Activated T-helper 2 cell treated with anti-CD3 and anti-CD28 coated beads, Interferon-gamma antibody, Interleukin-2, Interleukin-4, amounts not matched to agents 10 μg/mL and 5 μg/mL and 100 μg/mL, durations not matched to agents 14 hours and 24 hours and 36 hours (primary cell): Measurements from ENCODE around the gene WDR64. TPM values are rescaled to one million over a fixed set of nuclear protein-coding genes. Genes with fewer than 3 reads are reported as not detected.
"Not testable (repeated sequence)": the region's sequence is repeated elsewhere in the genome, so short reads cannot be mapped to it uniquely, and the experiment has no call there.

Experiments
- DNase-seq: peaks from one replicate; pipeline ENCODE4 v3.0.0; 2021; ENCODE audit warnings: low spot score
- H3K27ac Mint-ChIP-seq: one replicate; pipeline ENCODE4 v1.8.0; 2021; ENCODE audit warnings: mixed read lengths
- H3K27me3 Mint-ChIP-seq: one replicate; pipeline ENCODE4 v1.8.0; 2021; ENCODE audit warnings: low read depth, mixed read lengths
- H3K36me3 Mint-ChIP-seq: one replicate; pipeline ENCODE4 v1.8.0; 2021; ENCODE audit warnings: low read depth, mixed read lengths
- H3K4me1 Mint-ChIP-seq: one replicate; pipeline ENCODE4 v1.8.0; 2021; ENCODE audit warnings: low read depth, mixed read lengths
- H3K4me3 Mint-ChIP-seq: one replicate; pipeline ENCODE4 v1.8.0; 2021; ENCODE audit warnings: low read depth, mild to moderate bottlenecking, moderate library complexity, mixed read lengths
- H3K9me3 Mint-ChIP-seq: one replicate; pipeline ENCODE4 v1.8.0; 2021; ENCODE audit warnings: mixed read lengths
- intact Hi-C: fragments of 100-400 bp; cut with micrococcal nuclease; formaldehyde crosslinking; loops from one replicate; pipeline ENCODE4 v1.15.1; 2023
- total RNA-seq: library from RNA; stranded (reverse); gene quantifications from 2 replicates; pipeline ENCODE4 v1.2.3, GENCODE V29; 2022

The WDR64 gene
- total RNA-seq, 1 donor from 2014 or later = not detected

DNA sequence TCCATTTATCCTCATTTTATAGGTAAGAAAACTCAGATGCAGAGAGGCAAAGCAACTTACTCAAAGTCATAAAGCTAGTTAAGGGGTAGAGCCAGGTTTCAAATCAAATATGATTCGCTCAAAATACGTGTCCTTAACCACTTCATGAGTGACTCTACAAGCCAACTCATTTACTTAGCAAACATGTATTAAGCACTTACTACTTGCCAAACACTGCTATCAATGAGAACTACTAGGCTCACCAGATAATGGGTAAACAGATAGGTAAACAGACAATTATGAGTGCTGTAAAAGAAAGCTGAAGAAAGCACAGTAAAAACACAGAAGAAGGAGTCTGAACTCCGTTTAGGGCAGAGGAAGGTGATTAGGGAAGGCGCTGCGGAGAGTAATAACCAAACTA, 65.9 kb downstream of the WDR64 start:
- intact Hi-C loops = loop anchor here (1.0 kb wide), 1 partner anchor 41 kb away; no protein-coding TSS in a partner anchor
- Mint-ChIP-seq H3K27ac (no peak overlapping the region), H3K36me3 (no peaks in the 10 kb centered on the region), H3K4me1 (peaks cover 2% of the 10 kb centered on the region), H3K4me3 (no peak overlapping the region), H3K9me3 (no peaks in the 10 kb centered on the region), H3K27me3 (peaks cover 31% of the 10 kb centered on the region)
- DNase-seq = no peak

DNA sequence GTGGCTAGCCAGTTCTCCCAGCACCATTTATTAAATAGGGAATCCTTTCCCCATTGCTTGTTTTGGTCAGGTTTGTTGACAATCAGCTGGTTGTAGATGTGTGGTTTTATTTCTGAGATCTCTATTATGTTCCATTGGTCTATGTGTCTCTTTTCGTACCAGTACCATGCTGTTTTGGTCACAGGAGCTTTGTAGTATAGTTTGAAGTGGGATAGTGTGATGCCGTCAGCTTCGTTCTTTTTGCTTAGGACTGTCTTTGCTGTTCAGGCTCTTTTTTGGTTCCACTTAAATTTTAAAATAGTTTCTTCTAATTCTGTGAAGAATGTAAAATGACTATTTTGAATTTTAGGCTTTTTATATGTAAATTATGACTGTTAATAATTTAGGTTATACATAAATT, 68.9 kb downstream of the WDR64 start:
- peaks cover 15% of the 10 kb centered on the region for H3K27me3 Mint-ChIP-seq
- no peaks in the 10 kb centered on the region for H3K36me3 Mint-ChIP-seq
- DNase-seq = no peak
- no peaks in the 10 kb centered on the region for H3K9me3 Mint-ChIP-seq
- H3K4me3 Mint-ChIP-seq = no peak overlapping the region
- peaks cover 2% of the 10 kb centered on the region for H3K4me1 Mint-ChIP-seq
- intact Hi-C loops = no loop called here
- H3K27ac Mint-ChIP-seq = no peak overlapping the region

GRCh38 chr1:241722947-241723346, 70.9 kb downstream of the WDR64 start:
- no peak overlapping the region for H3K4me3 Mint-ChIP-seq
- no peaks in the 10 kb centered on the region for H3K9me3 Mint-ChIP-seq
- no peak overlapping the region for H3K27ac Mint-ChIP-seq
- H3K36me3 Mint-ChIP-seq = no peaks in the 10 kb centered on the region
- no peak for DNase-seq
- no peaks in the 10 kb centered on the region for H3K4me1 Mint-ChIP-seq
- intact Hi-C loops = no loop called here
- H3K27me3 Mint-ChIP-seq = peaks cover 9% of the 10 kb centered on the region

DNA sequence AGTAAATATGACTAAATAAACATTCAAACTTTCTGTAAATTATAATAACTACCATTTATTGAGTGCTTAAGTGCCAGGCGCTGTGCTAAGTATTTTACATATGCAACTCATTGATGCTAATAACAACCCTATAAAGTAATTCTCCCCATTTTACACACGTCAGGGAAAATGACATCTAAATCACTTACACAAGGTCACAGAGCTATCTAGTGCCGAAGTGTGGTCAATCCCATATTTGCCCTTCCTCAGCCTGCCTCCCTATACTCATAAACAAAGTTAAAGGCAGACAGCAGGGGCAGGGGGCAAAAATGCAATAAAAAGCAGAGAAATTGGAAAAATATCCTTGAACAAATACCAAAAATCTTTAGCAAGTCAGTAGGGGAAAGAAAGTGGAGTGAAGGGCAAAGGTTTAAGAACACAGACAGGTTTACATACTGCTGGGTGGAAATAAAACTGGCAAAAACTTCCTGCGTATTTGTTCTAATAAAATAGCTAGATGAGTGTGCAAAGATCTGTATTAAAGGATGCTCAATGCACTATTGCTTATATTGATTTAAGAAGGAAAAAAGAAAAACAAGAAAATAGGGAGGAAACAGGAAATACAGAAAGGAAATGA, 72.8 kb downstream of the WDR64 start:
- Mint-ChIP-seq H3K27ac (no peak overlapping the region), H3K4me1 (no peaks in the 10 kb centered on the region), H3K9me3 (no peaks in the 10 kb centered on the region), H3K4me3 (no peak overlapping the region), H3K36me3 (no peaks in the 10 kb centered on the region), H3K27me3 (peaks cover 9% of the 10 kb centered on the region)
- intact Hi-C loops = no loop called here
- no peak for DNase-seq

DNA sequence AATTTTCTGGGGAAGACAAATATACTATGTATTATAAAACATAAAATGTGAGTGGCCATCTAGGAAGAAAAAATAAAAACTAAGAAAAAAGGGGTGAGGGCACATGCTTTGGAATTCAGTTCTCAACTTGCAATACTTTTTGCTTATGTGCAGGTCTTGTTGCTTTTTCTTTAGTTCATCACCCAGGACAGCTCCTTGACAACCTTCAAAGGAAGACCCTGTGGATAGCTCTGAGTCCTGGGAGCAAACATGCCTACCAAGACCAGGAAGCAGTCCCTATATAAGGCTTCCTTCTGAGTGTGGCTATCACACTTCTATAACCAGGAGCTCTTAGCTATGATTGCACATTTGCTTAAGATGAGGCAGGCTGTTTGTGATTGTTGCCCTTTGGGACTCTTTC, 78.0 kb downstream of the WDR64 start:
- Mint-ChIP-seq H3K4me1 (no peaks in the 10 kb centered on the region), H3K9me3 (no peaks in the 10 kb centered on the region), H3K4me3 (no peak overlapping the region), H3K36me3 (no peaks in the 10 kb centered on the region), H3K27ac (no peak overlapping the region), H3K27me3 (peaks cover 4% of the 10 kb centered on the region)
- DNase-seq = no peak
- intact Hi-C loops = no loop called here

- H3K9me3 Mint-ChIP-seq = no peaks in the 10 kb centered on the region
- H3K27me3 Mint-ChIP-seq = peaks cover 7% of the 10 kb centered on the region
- no peak overlapping the region for H3K4me3 Mint-ChIP-seq
- H3K36me3 Mint-ChIP-seq = no peaks in the 10 kb centered on the region
- no peak overlapping the region for H3K27ac Mint-ChIP-seq
- intact Hi-C loops = no loop called here
- H3K4me1 Mint-ChIP-seq = no peaks in the 10 kb centered on the region
- no peak for DNase-seq
Measured at GRCh38 chr1:241733899-241734298, 81.8 kb downstream of the WDR64 start.

DNA sequence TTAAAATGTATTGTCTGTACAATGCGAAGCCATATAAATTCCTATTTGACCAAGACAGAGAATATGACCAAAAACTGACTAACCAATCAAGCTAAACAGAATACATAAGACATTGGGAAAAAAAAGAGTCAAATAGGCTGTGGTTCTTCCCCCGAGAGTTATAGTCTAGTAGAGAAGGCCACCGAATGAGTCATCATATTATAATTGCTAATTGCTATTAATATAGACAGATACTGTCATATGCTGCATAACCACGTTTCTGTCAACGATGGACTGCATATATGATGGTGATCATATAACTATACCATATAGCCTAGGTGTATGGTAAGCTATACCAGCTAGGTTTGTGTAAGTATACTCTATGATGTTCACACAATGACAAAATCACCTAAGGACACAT, 82.5 kb downstream of the WDR64 start:
- no peak for DNase-seq
- H3K4me3 Mint-ChIP-seq = no peak overlapping the region
- H3K36me3 Mint-ChIP-seq = no peaks in the 10 kb centered on the region
- H3K4me1 Mint-ChIP-seq = no peaks in the 10 kb centered on the region
- intact Hi-C loops = no loop called here
- peaks cover 3% of the 10 kb centered on the region for H3K27me3 Mint-ChIP-seq
- H3K27ac Mint-ChIP-seq = no peak overlapping the region
- H3K9me3 Mint-ChIP-seq = no peaks in the 10 kb centered on the region

- H3K27me3 Mint-ChIP-seq, intact Hi-C loops: not testable (repeated sequence)
Measured at GRCh38 chr1:241735493-241735926, 83.4 kb downstream of the WDR64 start.

DNA sequence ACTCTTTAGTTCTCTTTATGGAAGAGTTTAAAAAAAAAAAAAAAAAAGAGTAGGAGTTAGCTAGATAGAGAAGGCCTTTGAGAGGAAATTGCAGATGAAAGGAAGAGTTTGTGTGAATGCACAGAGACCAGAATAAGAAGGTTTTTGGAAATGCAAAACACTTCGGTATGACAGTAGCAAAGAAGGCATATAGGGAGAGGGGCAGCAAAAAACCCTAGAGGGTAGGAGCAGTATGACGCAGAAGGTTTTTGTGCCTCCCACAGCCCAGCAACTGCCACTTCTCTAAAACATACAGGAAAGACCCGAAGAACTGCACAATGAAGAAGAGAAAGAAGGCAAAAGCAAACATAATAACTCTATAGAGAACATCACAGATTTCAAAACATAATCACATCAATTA, 84.3 kb downstream of the WDR64 start:
- Mint-ChIP-seq H3K4me1 (no peaks in the 10 kb centered on the region), H3K36me3 (no peaks in the 10 kb centered on the region), H3K27me3 (peaks cover 3% of the 10 kb centered on the region), H3K27ac (no peak overlapping the region), H3K9me3 (no peaks in the 10 kb centered on the region), H3K4me3 (no peak overlapping the region)
- intact Hi-C loops = no loop called here
- no peak for DNase-seq

More at GRCh38 chr1:241735493-241735926, 83.4 kb downstream of the WDR64 start:
- not testable (repeated sequence) for H3K9me3 Mint-ChIP-seq, DNase-seq, H3K4me3 Mint-ChIP-seq, H3K36me3 Mint-ChIP-seq, H3K4me1 Mint-ChIP-seq, H3K27ac Mint-ChIP-seq

- H3K4me1 Mint-ChIP-seq = no peaks in the 10 kb centered on the region
- H3K27ac Mint-ChIP-seq = no peak overlapping the region
- no peaks in the 10 kb centered on the region for H3K9me3 Mint-ChIP-seq
- H3K4me3 Mint-ChIP-seq = no peak overlapping the region
- peaks cover 3% of the 10 kb centered on the region for H3K27me3 Mint-ChIP-seq
- DNase-seq = no peak
- H3K36me3 Mint-ChIP-seq = no peaks in the 10 kb centered on the region
- intact Hi-C loops = no loop called here
Measured at GRCh38 chr1:241738284-241739078, 86.4 kb downstream of the WDR64 start.

GRCh38 chr1:241742084-241742483, 90.0 kb downstream of the WDR64 start:
- intact Hi-C loops = no loop called here
- Mint-ChIP-seq H3K27me3 (no peaks in the 10 kb centered on the region), H3K9me3 (no peaks in the 10 kb centered on the region), H3K27ac (no peak overlapping the region), H3K36me3 (no peaks in the 10 kb centered on the region), H3K4me1 (no peaks in the 10 kb centered on the region), H3K4me3 (no peak overlapping the region)
- DNase-seq = no peak

- no peaks in the 10 kb centered on the region for H3K27me3 Mint-ChIP-seq
- no peak overlapping the region for H3K4me3 Mint-ChIP-seq
- H3K9me3 Mint-ChIP-seq = no peaks in the 10 kb centered on the region
- no peak overlapping the region for H3K27ac Mint-ChIP-seq
- intact Hi-C loops = no loop called here
- H3K36me3 Mint-ChIP-seq = no peaks in the 10 kb centered on the region
- no peaks in the 10 kb centered on the region for H3K4me1 Mint-ChIP-seq
- no peak for DNase-seq
Measured at GRCh38 chr1:241744591-241744990, 92.5 kb downstream of the WDR64 start.

- Mint-ChIP-seq H3K36me3 (no peaks in the 10 kb centered on the region), H3K9me3 (no peaks in the 10 kb centered on the region), H3K4me1 (no peaks in the 10 kb centered on the region), H3K27ac (no peak overlapping the region), H3K27me3 (no peaks in the 10 kb centered on the region), H3K4me3 (no peak overlapping the region)
- DNase-seq = no peak
- intact Hi-C loops = no loop called here
Measured at GRCh38 chr1:241747992-241748391, 95.9 kb downstream of the WDR64 start.
